ENCODE data around the gene CRIP1. TPM values are rescaled to one million over a fixed set of nuclear protein-coding genes. Genes with fewer than 3 reads are reported as not detected.
A peak's percentile ranks its signal among the peaks of the same experiment; 100 is the strongest.

The CRIP1 gene
- total RNA-seq, 1 donor from 2014 or later: 7.6 TPM

DNA sequence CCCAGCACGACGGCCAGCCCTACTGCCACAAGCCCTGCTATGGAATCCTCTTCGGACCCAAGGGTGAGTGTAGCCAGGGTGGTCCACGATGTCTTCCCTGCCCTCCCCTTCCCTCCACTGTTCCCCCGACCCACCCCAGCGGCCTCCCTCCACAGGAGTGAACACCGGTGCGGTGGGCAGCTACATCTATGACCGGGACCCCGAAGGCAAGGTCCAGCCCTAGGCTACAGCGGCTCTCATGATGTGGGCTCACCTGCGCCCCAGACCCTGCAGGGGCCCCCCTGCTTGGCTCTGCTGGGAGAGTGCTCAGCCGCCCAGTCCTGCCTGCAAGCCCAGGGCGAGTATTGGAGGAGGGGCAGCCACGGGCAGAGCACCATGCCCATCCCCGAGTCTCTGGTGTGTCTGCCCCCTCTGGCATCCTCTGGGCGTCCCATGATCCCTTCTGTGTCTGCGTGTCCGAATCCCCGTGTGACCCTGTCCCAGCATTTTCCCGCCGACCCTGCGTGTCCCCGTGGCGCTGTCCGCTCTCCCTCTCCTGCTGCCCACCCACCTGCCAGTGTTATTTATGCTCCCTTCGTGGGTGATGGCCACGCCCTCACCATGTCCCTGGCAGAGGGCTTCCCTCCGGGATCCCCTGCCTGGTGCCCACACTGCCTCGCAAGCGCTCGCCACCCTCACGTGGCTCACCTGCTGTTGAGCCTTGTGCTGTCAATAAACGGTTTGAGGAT, 7.1 kb upstream of the CRIP1 start:
- Histone ChIP-seq H3K27ac (peak overlapping the region; percentile 97), H3K4me3 (no peak overlapping the region), H3K4me1 (peaks cover 90% of the 10 kb centered on the region), H3K9me3 (no peaks in the 10 kb centered on the region), H3K36me3 (no peaks in the 10 kb centered on the region), H3K27me3 (peaks cover 4% of the 10 kb centered on the region)
- TF ChIP-seq POLR2A (IDR thresholded peaks at IDR 0.05) (no peak), POLR2AphosphoS5 (IDR thresholded peaks at IDR 0.05; ENCODE audit: insufficient read depth in 1 of 2, low read depth in 1 of 2) (no peak)
- TF ChIP-seq, protein P1, sequence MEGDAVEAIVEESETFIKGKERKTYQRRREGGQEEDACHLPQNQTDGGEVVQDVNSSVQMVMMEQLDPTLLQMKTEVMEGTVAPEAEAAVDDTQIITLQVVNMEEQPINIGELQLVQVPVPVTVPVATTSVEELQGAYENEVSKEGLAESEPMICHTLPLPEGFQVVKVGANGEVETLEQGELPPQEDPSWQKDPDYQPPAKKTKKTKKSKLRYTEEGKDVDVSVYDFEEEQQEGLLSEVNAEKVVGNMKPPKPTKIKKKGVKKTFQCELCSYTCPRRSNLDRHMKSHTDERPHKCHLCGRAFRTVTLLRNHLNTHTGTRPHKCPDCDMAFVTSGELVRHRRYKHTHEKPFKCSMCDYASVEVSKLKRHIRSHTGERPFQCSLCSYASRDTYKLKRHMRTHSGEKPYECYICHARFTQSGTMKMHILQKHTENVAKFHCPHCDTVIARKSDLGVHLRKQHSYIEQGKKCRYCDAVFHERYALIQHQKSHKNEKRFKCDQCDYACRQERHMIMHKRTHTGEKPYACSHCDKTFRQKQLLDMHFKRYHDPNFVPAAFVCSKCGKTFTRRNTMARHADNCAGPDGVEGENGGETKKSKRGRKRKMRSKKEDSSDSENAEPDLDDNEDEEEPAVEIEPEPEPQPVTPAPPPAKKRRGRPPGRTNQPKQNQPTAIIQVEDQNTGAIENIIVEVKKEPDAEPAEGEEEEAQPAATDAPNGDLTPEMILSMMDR (IDR thresholded peaks at IDR 0.05): no peak
- no peak for DNase-seq (ENCODE audit: extremely low spot score in 2 of 2)
- intact Hi-C loops (cut with DNase I): loop anchor here (5.0 kb wide), 1 partner anchor 392 kb away; no protein-coding TSS in a partner anchor

DNA sequence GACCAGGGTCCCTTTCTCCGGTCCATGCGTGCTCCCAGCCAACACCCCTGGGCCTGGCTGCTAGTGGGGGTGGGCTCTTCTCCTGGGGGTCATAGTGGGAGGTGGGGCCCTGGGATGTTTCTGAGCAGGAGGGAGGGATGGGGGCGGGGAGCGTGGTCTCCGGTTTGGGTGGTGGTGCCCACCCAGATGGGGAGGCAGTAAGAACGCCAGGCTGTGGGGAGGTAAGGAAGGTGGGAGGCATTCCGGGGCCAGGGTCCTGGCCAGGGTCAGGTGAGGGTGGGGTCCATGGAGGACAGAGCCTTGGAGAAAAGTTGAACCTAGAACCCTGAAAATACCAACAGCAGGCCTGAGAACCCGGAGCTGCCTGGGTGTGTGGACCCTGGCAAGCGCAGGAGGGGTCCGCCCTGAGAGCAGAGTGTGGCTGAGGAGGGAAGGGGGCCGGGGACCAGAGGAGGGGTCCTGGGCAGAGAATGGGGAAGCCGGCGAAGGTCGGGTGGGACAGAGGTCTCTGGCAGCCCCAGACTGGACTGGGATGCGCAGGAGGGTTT, 6.4 kb upstream of the CRIP1 start:
- intact Hi-C loops (cut with DNase I): loop anchor here (5.0 kb wide), 1 partner anchor 393 kb away; no protein-coding TSS in a partner anchor
- no peaks in the 10 kb centered on the region for H3K9me3 ChIP-seq
- DNase-seq (ENCODE audit: extremely low spot score in 2 of 2): no peak
- TF ChIP-seq POLR2A (IDR thresholded peaks at IDR 0.05) (no peak), POLR2AphosphoS5 (IDR thresholded peaks at IDR 0.05; ENCODE audit: insufficient read depth in 1 of 2, low read depth in 1 of 2) (no peak)
- TF ChIP-seq, protein P1 (IDR thresholded peaks at IDR 0.05): no peak
- no peak overlapping the region for H3K4me3 ChIP-seq
- H3K27me3 ChIP-seq: no peaks in the 10 kb centered on the region
- no peaks in the 10 kb centered on the region for H3K36me3 ChIP-seq
- peak overlapping the region; percentile 97 for H3K27ac ChIP-seq
- H3K4me1 ChIP-seq: peaks cover 92% of the 10 kb centered on the region

DNA sequence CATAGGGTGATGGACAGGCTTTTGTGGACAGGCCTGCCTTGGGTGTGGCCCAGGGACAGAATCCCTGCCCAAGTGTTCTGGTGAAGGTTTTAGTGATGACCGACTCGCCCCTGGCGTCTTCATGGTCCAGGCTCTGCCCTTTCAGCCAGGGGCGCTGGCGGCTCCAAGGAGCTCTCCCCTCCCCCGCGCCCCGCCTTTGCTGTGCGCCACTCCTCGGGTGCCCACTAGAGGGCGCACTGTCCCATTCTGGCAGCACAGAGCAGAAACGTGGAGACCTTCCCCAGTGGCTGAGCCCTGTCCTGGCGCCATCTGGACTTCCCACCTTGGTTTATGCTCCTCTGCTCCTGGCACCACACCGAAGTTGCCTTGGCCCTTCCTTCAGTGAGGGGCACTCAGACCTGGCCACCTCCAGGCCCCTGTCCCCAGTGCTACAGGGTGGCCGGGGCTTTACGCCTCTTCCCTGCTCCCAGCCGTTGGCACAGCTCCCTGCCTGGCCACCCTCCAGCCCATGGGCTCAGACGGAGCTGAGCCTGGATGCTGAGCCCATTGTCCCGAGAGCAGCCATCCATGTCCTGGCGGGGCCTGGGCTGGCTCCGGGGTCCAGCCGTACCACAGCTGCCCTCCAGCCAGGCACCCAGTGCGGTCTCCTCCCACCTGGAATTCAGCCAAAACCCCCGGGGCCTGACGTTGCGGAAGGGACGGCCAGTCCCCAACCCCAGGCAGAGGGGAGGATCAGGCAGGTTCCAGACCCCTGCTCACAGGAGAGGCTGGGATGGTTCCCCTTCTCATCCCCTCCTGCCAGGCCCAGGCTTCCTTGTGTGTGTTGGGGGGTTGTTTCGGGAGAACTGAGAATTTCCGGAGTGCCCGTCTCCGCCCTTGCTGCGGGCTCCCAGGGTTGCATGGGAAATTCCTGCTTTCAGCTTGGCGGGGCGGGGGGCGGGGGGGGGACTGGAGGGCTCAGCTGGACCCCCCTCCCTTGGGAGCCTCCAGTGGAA, 5.6 kb upstream of the CRIP1 start:
- H3K9me3 ChIP-seq: no peaks in the 10 kb centered on the region
- intact Hi-C loops (cut with DNase I): loop anchor here (5.0 kb wide), 1 partner anchor 394 kb away; no protein-coding TSS in a partner anchor
- H3K4me1 ChIP-seq: peaks cover 92% of the 10 kb centered on the region
- H3K4me3 ChIP-seq: peak overlapping the region; percentile 38 to 45
- peak overlapping the region; percentile 97 for H3K27ac ChIP-seq
- DNase-seq (ENCODE audit: extremely low spot score in 2 of 2): no peak
- H3K36me3 ChIP-seq: no peaks in the 10 kb centered on the region
- H3K27me3 ChIP-seq: no peaks in the 10 kb centered on the region
- peak; percentile 81 to 84 for TF ChIP-seq POLR2AphosphoS5 (IDR thresholded peaks at IDR 0.05; ENCODE audit: insufficient read depth in 1 of 2, low read depth in 1 of 2)
- TF ChIP-seq, protein P1 (IDR thresholded peaks at IDR 0.05): peak; percentile 92 to 97 (median 94)
- TF ChIP-seq POLR2A (IDR thresholded peaks at IDR 0.05): no peak

DNA sequence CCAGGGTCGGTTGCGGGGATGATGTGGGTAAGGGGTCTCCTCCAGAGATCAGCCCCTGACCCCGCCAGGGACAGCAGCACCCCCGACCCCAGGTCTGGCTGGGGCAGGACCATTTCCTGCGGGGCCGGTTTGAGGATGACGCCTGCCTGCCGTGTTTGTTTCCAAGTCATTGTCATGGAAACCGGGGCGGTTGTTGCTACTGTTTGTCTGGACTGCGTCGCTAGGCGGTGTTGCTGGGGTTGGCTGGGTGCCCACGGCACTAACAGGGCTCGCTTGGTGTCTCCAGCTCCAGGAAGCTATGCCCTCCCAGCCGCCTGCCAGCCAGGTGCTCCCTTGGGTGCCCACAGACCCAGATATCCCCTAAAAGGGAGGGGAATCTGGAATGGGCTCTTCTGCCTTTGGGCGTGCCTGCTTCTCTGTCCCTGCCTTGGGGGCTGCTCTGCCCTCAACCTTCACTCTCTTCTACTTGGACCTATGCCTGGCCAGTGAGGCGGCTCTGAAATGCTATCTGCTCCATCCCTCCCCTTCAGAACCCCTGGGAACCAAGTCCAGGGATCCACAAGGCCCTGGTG, 4.7 kb upstream of the CRIP1 start:
- Histone ChIP-seq H3K4me1 (peaks cover 92% of the 10 kb centered on the region), H3K9me3 (no peaks in the 10 kb centered on the region), H3K27me3 (no peaks in the 10 kb centered on the region), H3K36me3 (no peaks in the 10 kb centered on the region), H3K4me3 (peak overlapping the region; percentile 38 to 45), H3K27ac (peak overlapping the region; percentile 97)
- DNase-seq (ENCODE audit: extremely low spot score in 2 of 2): no peak
- intact Hi-C loops (cut with DNase I): loop anchor here (5.0 kb wide), 1 partner anchor 395 kb away; no protein-coding TSS in a partner anchor
- TF ChIP-seq POLR2AphosphoS5 (IDR thresholded peaks at IDR 0.05; ENCODE audit: insufficient read depth in 1 of 2, low read depth in 1 of 2) (peak in 1 of 2 donors; percentile 14), POLR2A (IDR thresholded peaks at IDR 0.05) (no peak)
- TF ChIP-seq, protein P1 (IDR thresholded peaks at IDR 0.05): peak in 2 of 3 experiments; percentile 5 to 12

Measured in vagina (tissue), 2 donors.